MCF 10A (cell line): ENCODE measurements around the gene TMCC1. TPM values are rescaled to one million over a fixed set of nuclear protein-coding genes. Genes with fewer than 3 reads are reported as not detected.

Experiments
- BruUV-seq: library from RNA; stranded (reverse); fragments of 400-500 nt; replicated peaks from 2 replicates; lab custom pipeline; 2021; lab: Mats Ljungman, UMichigan
- CTCF ChIA-PET: fragments of 300-600 bp; sonication (Branson Sonifier 250); formaldehyde crosslinking; extraction: SDS; loops from one replicate; lab custom pipeline; 2021; ENCODE audit warnings: antibody characterized with exemption, inconsistent platforms; lab: Yijun Ruan, JAX
- POLR2A ChIA-PET: fragments of 300-600, 350-650 bp; sonication (Branson Sonifier 250); formaldehyde crosslinking; extraction: SDS; loops from one replicate; lab custom pipeline; 2020; ENCODE audit warnings: antibody characterized with exemption, inconsistent platforms; lab: Yijun Ruan, JAX
- DNase-seq: peaks from one replicate; pipeline ENCODE4 v3.0.0-alpha.2; 2018; ENCODE audit not compliant: unreplicated experiment
- H3K27ac Mint-ChIP-seq: one replicate; pipeline ENCODE4 v1.8.0; 2022; ENCODE audit warnings: mild to moderate bottlenecking, low read depth, mixed read lengths; ENCODE audit not compliant: unreplicated experiment
- H3K27me3 Mint-ChIP-seq: one replicate; pipeline ENCODE4 v1.8.0; 2022; ENCODE audit warnings: mixed read lengths; ENCODE audit not compliant: insufficient read depth, unreplicated experiment
- H3K36me3 Mint-ChIP-seq: one replicate; pipeline ENCODE4 v1.8.0; 2022; ENCODE audit warnings: mild to moderate bottlenecking, moderate library complexity, mixed read lengths; ENCODE audit not compliant: insufficient read depth, unreplicated experiment
- H3K4me1 Mint-ChIP-seq: one replicate; pipeline ENCODE4 v1.8.0; 2022; ENCODE audit warnings: mixed read lengths; ENCODE audit not compliant: insufficient read depth, unreplicated experiment
- H3K4me3 Mint-ChIP-seq: one replicate; pipeline ENCODE4 v1.8.0; 2022; ENCODE audit warnings: mild to moderate bottlenecking, moderate library complexity, mixed read lengths; ENCODE audit not compliant: unreplicated experiment
- H3K9me3 Mint-ChIP-seq: one replicate; pipeline ENCODE4 v1.8.0; 2022; ENCODE audit warnings: mixed read lengths; ENCODE audit not compliant: unreplicated experiment
- CTCF ChIP-seq: fragments of 200-600 bp; IDR thresholded peaks from one replicate; pipeline ENCODE4 v1.8.0; 2022; ENCODE audit warnings: antibody characterized with exemption, mild to moderate bottlenecking; ENCODE audit not compliant: unreplicated experiment
- intact Hi-C: fragments of 100-400 bp; cut with micrococcal nuclease; formaldehyde crosslinking; loops from 2 replicates; pipeline ENCODE4 v1.14.1; 2022
- total RNA-seq: library from RNA; stranded (reverse); gene quantifications from 2 replicates; pipeline ENCODE4 v1.2.3, GENCODE V29; 2022

The TMCC1 gene
- total RNA-seq, 1 experiment from 2014 or later: 31.2 TPM

- Mint-ChIP-seq H3K9me3 (no peaks in the 10 kb centered on the region), H3K36me3 (peaks cover 5% of the 10 kb centered on the region), H3K4me1 (peaks cover 11% of the 10 kb centered on the region), H3K27ac (no peak overlapping the region), H3K4me3 (no peak overlapping the region), H3K27me3 (no peaks in the 10 kb centered on the region)
- intact Hi-C loops: no loop called here
- CTCF ChIA-PET: no interaction called here
- no peak for DNase-seq
- no TSS peak for BruUV-seq
- POLR2A ChIA-PET: no interaction called here
- no peak for TF ChIP-seq CTCF
Observed at GRCh38 chr3:129741794-129742193, 151.7 kb downstream of the TMCC1 start.

- BruUV-seq: no TSS peak
- DNase-seq: no peak
- intact Hi-C loops: no loop called here
- no peaks in the 10 kb centered on the region for H3K27me3 Mint-ChIP-seq
- POLR2A ChIA-PET: interaction anchor here (1.8 kb wide), 1 partner anchor 15 kb away, joined by 4 read pairs; no protein-coding TSS in a partner anchor
- peaks cover 5% of the 10 kb centered on the region for H3K36me3 Mint-ChIP-seq
- no peak overlapping the region for H3K27ac Mint-ChIP-seq
- H3K4me3 Mint-ChIP-seq: no peak overlapping the region
- no peak for TF ChIP-seq CTCF
- H3K9me3 Mint-ChIP-seq: no peaks in the 10 kb centered on the region
- CTCF ChIA-PET: no interaction called here
- peaks cover 17% of the 10 kb centered on the region for H3K4me1 Mint-ChIP-seq
Observed at GRCh38 chr3:129740090-129740489, 153.4 kb downstream of the TMCC1 start.

- no TSS peak for BruUV-seq
- Mint-ChIP-seq H3K36me3 (peaks cover 5% of the 10 kb centered on the region), H3K27me3 (no peaks in the 10 kb centered on the region), H3K27ac (no peak overlapping the region), H3K9me3 (no peaks in the 10 kb centered on the region), H3K4me1 (peaks cover 17% of the 10 kb centered on the region), H3K4me3 (no peak overlapping the region)
- CTCF ChIA-PET: interaction anchor here (1.0 kb wide), 1 partner anchor 85 kb away, joined by 3 read pairs; no protein-coding TSS in a partner anchor
- DNase-seq: peak; percentile 8
- TF ChIP-seq CTCF: no peak
- POLR2A ChIA-PET: interaction anchor here (1.8 kb wide), 1 partner anchor 15 kb away, joined by 4 read pairs; no protein-coding TSS in a partner anchor
- intact Hi-C loops: no loop called here
Observed at GRCh38 chr3:129739634-129740033, 153.9 kb downstream of the TMCC1 start.

GRCh38 chr3:129738172-129738571, 155.3 kb downstream of the TMCC1 start:
- H3K4me3 Mint-ChIP-seq: no peak overlapping the region
- DNase-seq: no peak
- intact Hi-C loops: no loop called here
- no peak for TF ChIP-seq CTCF
- H3K9me3 Mint-ChIP-seq: no peaks in the 10 kb centered on the region
- H3K27ac Mint-ChIP-seq: no peak overlapping the region
- no peaks in the 10 kb centered on the region for H3K27me3 Mint-ChIP-seq
- peaks cover 22% of the 10 kb centered on the region for H3K4me1 Mint-ChIP-seq
- CTCF ChIA-PET: interaction anchor here (0.8 kb wide), 1 partner anchor 44 kb away, joined by 4 read pairs; no protein-coding TSS in a partner anchor
- POLR2A ChIA-PET: interaction anchor here (0.7 to 1.0 kb wide), 2 partner anchors 14 to 60 kb away, joined by 3 read pairs; no protein-coding TSS in a partner anchor
- H3K36me3 Mint-ChIP-seq: peaks cover 5% of the 10 kb centered on the region
- no TSS peak for BruUV-seq
